ENCODE measurements around the gene SNAPC2.

DNA sequence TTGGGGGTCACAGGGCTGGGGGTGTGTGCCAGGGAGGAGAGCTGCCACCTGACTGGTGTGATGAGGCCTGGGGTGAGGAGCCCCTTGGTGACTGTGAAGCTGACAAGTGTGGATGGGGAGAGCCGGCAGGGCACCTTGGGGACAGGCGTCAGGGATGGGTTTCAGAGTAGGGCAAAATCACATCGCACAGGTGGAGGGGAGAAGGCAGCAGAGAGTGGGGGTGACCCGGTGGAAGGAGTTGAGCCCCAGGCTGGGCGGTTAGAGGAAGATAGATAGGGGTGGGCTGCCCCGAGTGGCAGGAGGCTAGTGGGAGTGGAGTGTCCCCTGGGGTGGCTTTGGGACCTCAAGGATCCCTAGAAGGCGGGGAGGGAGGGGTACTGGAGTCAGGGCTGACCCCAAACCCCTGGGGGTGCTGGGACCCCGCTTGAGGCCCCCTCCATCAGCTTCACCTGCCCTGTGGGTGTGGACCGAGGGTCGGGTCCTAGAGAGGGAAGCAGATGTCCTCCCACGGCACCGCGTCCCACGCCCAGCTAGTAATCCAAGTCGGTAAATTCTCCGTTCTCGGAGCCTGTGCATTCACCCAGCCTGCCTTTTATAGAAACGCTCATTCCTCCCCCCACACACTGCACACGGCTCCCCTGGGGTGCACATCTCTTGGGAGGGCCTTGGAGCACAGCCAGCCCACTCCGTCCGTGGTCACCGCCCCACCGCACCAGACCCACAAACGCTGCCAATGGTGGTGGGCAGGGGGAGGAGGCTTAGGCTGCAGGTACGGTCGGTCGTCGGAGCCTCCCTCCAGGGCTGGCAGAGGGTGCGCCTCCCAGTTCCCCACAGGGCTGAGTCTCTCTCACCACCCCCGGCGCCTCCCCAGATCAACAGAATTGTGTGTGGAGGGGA lies 3.4 kb downstream of the SNAPC2 start:
- TF ChIP-seq, protein P1, sequence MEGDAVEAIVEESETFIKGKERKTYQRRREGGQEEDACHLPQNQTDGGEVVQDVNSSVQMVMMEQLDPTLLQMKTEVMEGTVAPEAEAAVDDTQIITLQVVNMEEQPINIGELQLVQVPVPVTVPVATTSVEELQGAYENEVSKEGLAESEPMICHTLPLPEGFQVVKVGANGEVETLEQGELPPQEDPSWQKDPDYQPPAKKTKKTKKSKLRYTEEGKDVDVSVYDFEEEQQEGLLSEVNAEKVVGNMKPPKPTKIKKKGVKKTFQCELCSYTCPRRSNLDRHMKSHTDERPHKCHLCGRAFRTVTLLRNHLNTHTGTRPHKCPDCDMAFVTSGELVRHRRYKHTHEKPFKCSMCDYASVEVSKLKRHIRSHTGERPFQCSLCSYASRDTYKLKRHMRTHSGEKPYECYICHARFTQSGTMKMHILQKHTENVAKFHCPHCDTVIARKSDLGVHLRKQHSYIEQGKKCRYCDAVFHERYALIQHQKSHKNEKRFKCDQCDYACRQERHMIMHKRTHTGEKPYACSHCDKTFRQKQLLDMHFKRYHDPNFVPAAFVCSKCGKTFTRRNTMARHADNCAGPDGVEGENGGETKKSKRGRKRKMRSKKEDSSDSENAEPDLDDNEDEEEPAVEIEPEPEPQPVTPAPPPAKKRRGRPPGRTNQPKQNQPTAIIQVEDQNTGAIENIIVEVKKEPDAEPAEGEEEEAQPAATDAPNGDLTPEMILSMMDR (IDR thresholded peaks at IDR 0.05; ENCODE audit: low read length), result no peak
- TF ChIP-seq EZH2 (IDR thresholded peaks at IDR 0.05; ENCODE audit: borderline replicate concordance, low read length), result no peak
